HPDE6-E6E7 (cell line): Measurements from ENCODE around the gene OR2A12.
"Not testable (repeated sequence)": the region's sequence is repeated elsewhere in the genome, so short reads cannot be mapped to it uniquely, and the experiment has no call there.

Experiments used
- DNase-seq: peaks from one replicate; pipeline ENCODE4 v3.0.0; 2011; ENCODE audit warnings: missing footprints; ENCODE audit errors: extremely low spot score

The OR2A12 gene

GRCh38 chr7:144085978-144086377 lies at the start of gene OR2A12:
Gene OR2A12, plus strand, starts transcription at chr7:144086278. Its CDS starts 8,830 bp downstream, at chr7:144095108.
- no peak for DNase-seq

GRCh38 chr7:144036302-144036885 lies 49.7 kb upstream of the OR2A12 start:
- no peak for DNase-seq

DNA sequence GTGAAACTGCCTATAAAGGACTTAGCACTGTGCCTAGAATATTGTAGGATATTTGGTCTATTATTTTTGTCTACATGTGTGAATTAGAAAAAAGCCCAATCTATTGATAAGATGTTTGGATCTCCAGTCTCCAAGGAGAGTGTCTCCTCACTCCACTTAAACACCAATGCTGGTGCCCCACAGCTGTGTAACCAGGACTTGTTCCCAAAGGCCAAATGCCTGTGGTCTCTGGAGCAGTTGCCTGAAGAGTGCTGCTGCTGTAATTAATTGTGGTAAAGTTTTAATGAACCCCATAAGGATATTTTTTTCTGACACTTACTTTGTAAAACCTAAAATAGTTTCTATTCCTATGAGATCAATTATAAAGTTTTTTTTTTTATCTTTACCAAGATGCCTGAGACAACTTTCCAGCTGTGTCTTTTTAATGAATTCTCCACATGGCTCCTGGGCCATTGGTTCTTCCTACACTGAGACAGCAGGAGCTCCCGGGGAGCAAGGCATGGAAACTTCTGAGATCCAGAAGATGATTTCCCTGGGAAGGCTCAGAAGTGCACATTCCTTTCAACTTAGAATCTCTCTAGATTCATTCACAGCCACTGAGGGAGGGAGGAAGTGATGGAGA lies 48.6 kb upstream of the OR2A12 start:
- DNase-seq, result no peak

DNA sequence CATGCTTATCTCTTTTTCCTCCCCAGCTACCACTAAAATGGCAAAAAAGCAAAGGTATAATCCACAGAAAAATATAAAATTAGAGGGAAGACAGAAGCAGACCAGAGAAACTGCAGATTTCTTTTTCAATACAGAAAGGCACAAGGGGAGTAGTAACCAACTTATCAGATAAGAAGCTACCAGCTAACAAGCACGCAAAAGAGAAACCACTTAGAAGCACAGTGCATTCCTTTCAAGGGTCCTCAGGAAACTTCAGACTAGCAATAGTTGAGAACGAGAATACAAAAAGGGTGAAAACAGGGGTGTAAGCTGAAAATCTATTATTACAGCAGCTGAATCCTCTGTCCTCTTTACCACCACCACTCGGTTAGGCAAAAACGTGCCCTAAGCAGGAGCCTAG lies 47.2 kb upstream of the OR2A12 start:
- no peak for DNase-seq

GRCh38 chr7:144048648-144049047 lies 37.4 kb upstream of the OR2A12 start, which contains the start of gene OR2A5:
Gene OR2A5, plus strand, starts transcription at chr7:144048948. Its CDS starts 1,454 bp downstream, at chr7:144050402.
- no peak for DNase-seq

- no peak for DNase-seq
These were observed 36.6 kb upstream of the OR2A12 start for GRCh38 chr7:144049491-144049890.

DNA sequence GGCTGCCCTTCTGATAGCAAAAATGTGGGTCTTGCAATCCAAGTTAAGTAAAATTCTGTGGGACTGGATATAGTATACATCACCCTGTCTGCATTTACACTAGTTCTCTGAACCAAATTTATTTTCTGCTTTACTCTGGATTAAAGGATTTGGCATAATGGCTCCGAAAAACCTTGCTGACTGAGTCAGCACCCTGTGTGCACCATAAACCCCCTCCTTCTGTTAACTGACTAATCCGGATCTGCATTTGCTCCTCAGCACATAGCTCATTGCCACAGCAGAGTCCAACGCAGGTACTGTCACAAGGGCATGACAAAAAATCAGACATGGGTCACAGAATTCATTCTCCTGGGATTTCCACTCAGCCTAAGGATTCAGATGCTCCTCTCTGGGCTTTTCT lies 36.0 kb upstream of the OR2A12 start:
- no peak for DNase-seq

DNA sequence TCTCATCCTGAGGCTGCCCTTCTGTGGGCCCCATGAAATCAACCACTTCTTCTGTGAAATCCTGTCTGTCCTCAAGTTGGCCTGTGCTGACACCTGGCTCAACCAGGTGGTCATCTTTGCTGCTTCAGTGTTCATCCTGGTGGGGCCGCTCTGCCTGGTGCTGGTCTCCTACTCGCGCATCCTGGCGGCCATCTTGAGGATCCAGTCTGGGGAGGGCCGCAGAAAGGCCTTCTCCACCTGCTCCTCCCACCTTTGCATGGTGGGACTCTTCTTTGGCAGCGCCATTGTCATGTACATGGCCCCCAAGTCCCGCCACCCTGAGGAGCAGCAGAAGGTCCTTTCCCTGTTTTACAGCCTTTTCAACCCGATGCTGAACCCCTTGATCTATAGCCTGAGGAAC lies 35.2 kb upstream of the OR2A12 start:
- not testable (repeated sequence) for DNase-seq

- DNase-seq, result no peak
These were observed 28.1 kb upstream of the OR2A12 start for GRCh38 chr7:144057954-144058353.

DNA sequence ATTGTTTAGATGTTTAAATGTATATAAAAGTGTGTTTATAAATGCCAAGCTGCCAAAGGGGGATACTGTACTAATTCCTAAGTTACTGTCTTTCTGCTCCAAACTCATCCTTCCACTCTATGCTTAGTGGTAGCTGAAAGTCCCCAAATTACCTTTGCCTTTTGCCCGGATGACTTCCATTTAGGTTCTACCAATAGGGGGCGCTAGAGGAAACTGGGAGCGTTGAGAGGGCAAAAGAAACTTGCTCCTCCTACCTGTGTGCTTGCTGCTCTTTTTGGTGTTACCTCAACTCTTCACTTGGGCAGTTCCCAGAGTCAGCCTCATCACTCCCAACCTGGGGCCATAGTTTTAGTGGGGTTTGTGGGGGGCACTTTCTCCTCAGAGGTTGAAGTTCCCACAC lies 22.4 kb upstream of the OR2A12 start:
- DNase-seq, result no peak

- no peak for DNase-seq
These were observed 16.6 kb upstream of the OR2A12 start, which contains the start of gene OR2A25 for GRCh38 chr7:144069511-144069910. Gene OR2A25, plus strand, starts transcription at chr7:144069811. Its CDS starts 4,409 bp downstream, at chr7:144074220.

DNA sequence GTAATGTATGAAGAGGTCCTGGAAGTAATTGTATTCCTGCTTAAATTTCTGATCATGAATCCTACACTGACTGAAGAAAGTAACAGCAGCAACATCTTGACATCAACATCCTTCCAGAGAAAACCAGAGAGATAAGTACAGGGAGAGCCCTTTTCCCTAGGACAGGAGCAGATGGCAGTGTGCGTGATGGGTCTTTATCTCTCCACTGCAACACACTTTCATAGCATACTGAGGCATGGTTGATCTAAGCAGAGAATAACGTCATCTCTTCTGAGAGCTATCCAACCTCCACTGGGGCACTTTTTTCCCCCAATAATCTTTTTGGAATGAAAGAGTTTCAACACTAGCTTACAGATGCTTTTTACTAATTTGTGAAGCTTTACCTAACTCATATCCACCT lies 16.1 kb upstream of the OR2A12 start:
- no peak for DNase-seq

GRCh38 chr7:144074374-144074773 lies 11.7 kb upstream of the OR2A12 start:
- DNase-seq, result no peak

DNA sequence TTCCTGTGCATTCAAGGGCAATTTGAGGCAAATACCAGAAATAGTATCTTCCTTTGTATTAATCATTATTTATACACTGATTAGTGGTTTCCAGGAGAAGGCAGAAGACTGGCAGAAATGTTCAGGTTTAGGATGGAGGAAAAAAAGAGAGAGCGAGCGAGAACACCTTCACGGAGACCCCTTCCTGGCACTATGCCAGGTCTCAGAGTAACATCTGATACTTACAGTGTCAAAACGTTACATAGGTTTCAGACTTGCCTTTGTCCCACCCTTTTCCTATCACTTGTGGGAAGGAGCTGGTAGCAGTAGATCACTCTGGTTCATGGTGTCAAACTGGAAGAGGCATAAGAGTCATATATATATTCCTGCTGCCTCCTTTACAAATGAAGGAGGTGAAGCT lies 652 bp downstream of the OR2A12 start:
- no peak for DNase-seq

DNA sequence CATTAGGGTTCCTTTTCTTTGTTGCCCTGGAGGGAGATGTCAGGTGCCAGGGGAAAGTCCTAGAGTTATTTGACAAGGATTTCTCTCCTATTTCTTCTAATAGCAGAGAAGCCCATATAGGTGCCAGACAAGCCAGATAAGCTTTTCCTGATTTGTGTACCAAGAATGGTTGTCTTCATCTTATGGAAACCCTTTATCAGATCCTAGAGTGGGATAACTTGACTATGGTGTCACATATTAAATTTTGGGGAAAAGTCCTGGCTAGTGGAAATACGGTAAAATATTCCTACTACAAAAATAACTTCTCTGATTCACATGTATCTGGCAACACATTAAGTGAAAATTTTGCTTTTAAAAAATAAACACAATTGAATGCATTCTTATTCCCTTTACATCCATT lies 1.2 kb downstream of the OR2A12 start:
- no peak for DNase-seq

DNA sequence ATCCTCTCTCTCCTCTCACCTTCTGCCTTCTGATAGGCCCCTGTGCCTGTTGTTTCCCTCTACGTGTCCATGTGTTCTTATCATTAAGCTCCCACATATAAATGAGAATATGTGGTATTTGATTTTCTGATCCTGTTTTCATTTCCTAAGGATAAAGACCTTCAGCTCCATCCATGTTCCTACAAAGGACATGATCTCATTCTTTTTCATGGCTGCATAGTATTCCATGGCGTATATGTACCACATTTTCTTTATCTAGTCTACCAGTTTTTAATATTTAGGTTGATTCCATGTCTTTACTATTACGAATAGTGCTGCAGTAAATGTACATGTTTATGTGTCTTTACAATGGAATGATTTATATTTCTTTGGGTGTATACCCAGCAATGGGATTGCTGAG lies 4.6 kb downstream of the OR2A12 start:
- no peak for DNase-seq

- no peak for DNase-seq
These were observed 12.7 kb downstream of the OR2A12 start for GRCh38 chr7:144098776-144099175.

DNA sequence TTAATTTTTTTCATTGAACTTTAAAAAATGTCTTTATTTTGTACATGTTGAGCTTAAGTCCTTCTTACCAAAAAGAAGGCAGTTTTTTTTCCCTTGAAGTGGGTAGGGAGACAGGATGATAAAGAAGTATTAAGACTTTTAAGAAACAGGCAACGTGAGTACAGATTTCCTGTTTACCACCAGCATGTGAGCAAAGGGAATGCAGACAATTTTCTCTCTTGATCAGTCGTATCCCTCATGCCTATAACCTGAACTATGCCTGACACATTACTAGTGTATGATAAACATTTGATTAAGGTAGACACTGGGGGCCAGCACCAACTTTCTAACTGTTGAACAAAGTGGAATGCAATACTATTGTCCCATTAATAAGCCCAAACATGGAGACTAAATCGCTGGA lies 14.5 kb downstream of the OR2A12 start:
- DNase-seq, result no peak

- DNase-seq, result no peak
These were observed 16.0 kb downstream of the OR2A12 start for GRCh38 chr7:144102041-144102440.

DNA sequence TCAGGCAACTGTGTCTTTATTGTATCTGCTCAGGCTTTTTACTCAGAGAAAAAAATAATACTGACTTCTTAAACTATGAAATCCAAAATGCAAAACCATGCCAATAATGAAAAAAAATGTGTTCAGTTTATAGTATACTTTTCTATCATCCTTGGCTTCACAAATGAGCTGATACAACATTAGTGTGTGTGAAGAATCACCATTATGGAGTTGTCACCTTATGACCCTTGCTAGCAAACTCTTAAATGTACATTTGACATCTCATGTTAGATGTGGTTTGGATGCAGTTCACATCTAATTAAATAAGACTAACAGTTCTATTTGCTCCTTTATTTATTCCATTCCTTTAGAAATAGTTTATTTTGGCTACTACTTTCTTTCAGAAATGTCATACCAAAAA lies 19.1 kb downstream of the OR2A12 start:
- no peak for DNase-seq

DNA sequence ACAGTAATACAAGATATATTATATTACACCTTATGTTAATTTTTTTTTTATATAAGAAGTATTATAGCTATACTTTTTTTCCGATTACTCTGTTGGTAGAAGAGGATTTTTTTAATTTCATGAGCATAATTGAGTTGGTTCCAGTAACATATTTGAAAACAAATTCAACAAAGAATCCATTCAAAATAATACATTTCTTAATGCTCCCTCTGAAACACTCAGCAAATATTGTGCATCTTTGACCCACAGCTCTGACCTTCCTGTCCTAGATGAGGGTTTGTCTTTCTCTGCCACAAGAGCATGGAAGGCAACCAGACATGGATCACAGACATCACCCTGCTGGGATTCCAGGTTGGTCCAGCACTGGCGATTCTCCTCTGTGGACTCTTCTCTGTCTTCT lies 23.2 kb downstream of the OR2A12 start, which contains the start of gene OR2A2:
Gene OR2A2 (plus strand): TSS at position 301 of the 400 bp plus-strand sequence. CDS start 0 bp downstream, at position 301.
- DNase-seq, result no peak

DNA sequence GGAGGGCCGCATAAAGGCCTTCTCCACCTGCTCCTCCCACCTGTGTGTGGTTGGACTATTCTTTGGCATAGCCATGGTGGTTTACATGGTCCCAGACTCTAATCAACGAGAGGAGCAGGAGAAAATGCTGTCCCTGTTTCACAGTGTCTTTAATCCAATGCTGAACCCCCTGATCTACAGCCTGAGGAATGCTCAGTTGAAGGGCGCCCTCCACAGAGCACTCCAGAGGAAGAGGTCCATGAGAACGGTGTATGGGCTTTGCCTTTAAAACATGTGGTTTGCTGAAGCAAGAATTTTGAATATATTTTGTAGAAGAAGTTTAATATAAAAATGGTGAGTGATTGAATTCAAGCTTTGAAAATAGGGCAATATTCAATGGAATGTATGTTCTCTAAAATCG lies 24.2 kb downstream of the OR2A12 start:
- DNase-seq, result no peak

- DNase-seq, result no peak
These were observed 27.6 kb downstream of the OR2A12 start for GRCh38 chr7:144113651-144114050.

DNA sequence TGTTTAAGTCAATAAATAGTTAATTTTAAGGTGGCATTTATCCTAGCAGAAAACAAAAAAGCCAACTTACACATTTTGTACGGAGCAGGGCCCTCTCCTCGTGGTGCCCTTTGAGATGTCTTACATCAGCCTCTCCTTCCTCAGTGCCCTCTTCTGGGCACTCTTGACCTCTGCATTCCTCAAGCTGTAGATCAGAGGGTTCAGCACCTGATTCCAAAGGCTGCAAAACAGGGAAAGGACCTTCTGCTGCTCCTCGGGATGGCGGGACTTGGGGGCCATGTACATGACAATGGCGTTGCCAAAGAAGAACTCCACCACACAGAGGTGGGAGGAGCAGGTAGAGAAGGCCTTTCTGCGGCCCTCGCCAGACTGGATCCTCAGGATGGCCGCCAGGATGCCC lies 32.3 kb downstream of the OR2A12 start:
- no peak for DNase-seq
